HepG2 (cell line): Measurements from ENCODE around the gene ZNF804A. TPM values are rescaled to one million over a fixed set of nuclear protein-coding genes. Genes with fewer than 3 reads are reported as not detected.

Source experiments
- ATAC-seq: fragments of 200-7000 bp; cut with Tn5 transposase; 3 replicates; pipeline ENCODE4 v1.9.1; 2020; ENCODE audit warnings: mild to moderate bottlenecking, moderate library complexity
- BruUV-seq: library from RNA; stranded (reverse); fragments of 400-500 nt; replicated peaks from 2 replicates; lab custom pipeline; 2021; lab: Mats Ljungman, UMichigan
- CTCF ChIA-PET: fragments of 300-600 bp; formaldehyde crosslinking; extraction: SDS; loops from one replicate; lab custom pipeline; 2021; ENCODE audit warnings: low total read pairs, inconsistent platforms, low intra/inter-chr PET ratio; lab: Yijun Ruan, JAX
- POLR2A ChIA-PET: fragments of 350-600 bp; sonication (Branson Sonifier 250); formaldehyde crosslinking; loops from one replicate; lab custom pipeline; 2020; ENCODE audit warnings: antibody characterized with exemption, inconsistent platforms; lab: Yijun Ruan, JAX
- DNase-seq: peaks from one replicate; pipeline ENCODE4 v3.0.0-alpha.2; 2015; ENCODE audit warnings: low spot score
- FAIRE-seq: peaks from 3 replicates; lab custom pipeline; 2011; peaks lifted over from hg19 to GRCh38; lab: Jason Lieb, UNC
- H2AFZ ChIP-seq: one replicate; pipeline ENCODE4 v1.6.1; 2011; ENCODE audit warnings: low read length, inconsistent platforms
- H3K27ac ChIP-seq: fragments of 300-600 bp; 3 replicates; pipeline ENCODE4 v1.8.0; 2011; ENCODE audit warnings: mixed run types, mild to moderate bottlenecking, mixed read lengths, low read length, inconsistent platforms; ENCODE audit not compliant: insufficient read depth; ENCODE audit errors: extremely low read length
- H3K27me3 ChIP-seq, 2 experiments: fragments of 200-600 bp in 1 of 2; 2 replicates in 1 of 2; 3 replicates in 1 of 2; pipeline versions ENCODE4 v1.6.0 to v1.8.0; 2011; ENCODE audit warnings: low read length in 2 of 2, mild to moderate bottlenecking in 2 of 2, moderate library complexity in 2 of 2, inconsistent platforms in 1 of 2; ENCODE audit not compliant: insufficient read depth in 2 of 2, control insufficient read depth in 1 of 2
- H3K36me3 ChIP-seq, 2 experiments: fragments of 200-600 bp in 1 of 2; replicated peaks in 1 of 2; 2 replicates in 1 of 2; 3 replicates in 1 of 2; pipeline versions ENCODE4 v1.5.1 to v1.8.0; 2011; ENCODE audit warnings: low read length in 2 of 2, inconsistent platforms in 1 of 2; ENCODE audit not compliant: insufficient read depth in 2 of 2, control insufficient read depth in 1 of 2
- H3K4me1 ChIP-seq: 2 replicates; pipeline ENCODE4 v1.5.1; 2012; ENCODE audit warnings: low read length, inconsistent platforms; ENCODE audit not compliant: insufficient read depth
- H3K4me2 ChIP-seq: 2 replicates; pipeline ENCODE4 v1.6.0; 2011; ENCODE audit warnings: low read depth, low read length, inconsistent platforms
- H3K4me3 ChIP-seq, 3 experiments: fragments of 200-600 bp in 1 of 3; sonication (generic), shearing (Covaris generic) in 1 of 3; replicated peaks in 1 of 3; 2 replicates each; pipeline ENCODE4 v1.5.1; 2011 to 2016; ENCODE audit warnings: low read length in 3 of 3, inconsistent platforms in 2 of 3, low read depth in 2 of 3, mild to moderate bottlenecking in 2 of 3, control low read depth in 1 of 3, mixed read lengths in 1 of 3; ENCODE audit not compliant: insufficient read depth in 1 of 3
- H3K79me2 ChIP-seq: one replicate; pipeline ENCODE4 v1.6.1; 2011; ENCODE audit warnings: low read length, inconsistent platforms; ENCODE audit not compliant: insufficient read depth
- H3K9ac ChIP-seq: 2 replicates; pipeline ENCODE4 v1.6.0; 2011; ENCODE audit warnings: mild to moderate bottlenecking, low read depth, low read length, inconsistent platforms; ENCODE audit not compliant: insufficient read depth
- H3K9me3 ChIP-seq: 2 replicates; pipeline ENCODE4 v1.5.1; 2012; ENCODE audit warnings: mild to moderate bottlenecking, low read length
- H4K20me1 ChIP-seq: 2 replicates; pipeline ENCODE4 v1.6.0; 2011; ENCODE audit warnings: inconsistent platforms, mild to moderate bottlenecking, low read length, moderate library complexity; ENCODE audit not compliant: insufficient read depth
- ATF7 ChIP-seq, 2 experiments: fragments of 450-650 bp in 1 of 2; sonication (generic) in 1 of 2; formaldehyde crosslinking in 1 of 2; IDR thresholded peaks; 2 replicates each; pipeline versions ENCODE4 v1.4.0 to v1.6.1; 2016 to 2020; ENCODE audit warnings: antibody characterized with exemption in 1 of 2, mild to moderate bottlenecking in 1 of 2, missing genetic modification reagents in 1 of 2
- HDAC6 ChIP-seq: fragments of 200-600 bp; sonication (generic); IDR thresholded peaks from 2 replicates; pipeline ENCODE4 v1.7.0; 2017; ENCODE audit warnings: mild to moderate bottlenecking, antibody characterized with exemption, low read length, low read depth
- MTF1 ChIP-seq: sonication (generic); formaldehyde crosslinking; IDR thresholded peaks from 2 replicates; pipeline ENCODE4 v1.5.0; 2020; ENCODE audit warnings: missing genetic modification reagents
- SMYD3 ChIP-seq: sonication (generic); formaldehyde crosslinking; IDR thresholded peaks from 2 replicates; pipeline ENCODE4 v1.8.1; 2023; ENCODE audit warnings: mild to moderate bottlenecking, missing genetic modification reagents
- ZNF101 ChIP-seq: sonication (generic); formaldehyde crosslinking; IDR thresholded peaks from 2 replicates; pipeline ENCODE4 v1.4.0; 2020; ENCODE audit warnings: mild to moderate bottlenecking, low read depth, missing genetic modification reagents, borderline replicate concordance
- ZNF382 ChIP-seq: sonication (generic); formaldehyde crosslinking; IDR thresholded peaks from 2 replicates; pipeline ENCODE4 v1.5.0; 2020; ENCODE audit warnings: missing genetic modification reagents, mild to moderate bottlenecking, borderline replicate concordance
- ZNF451 ChIP-seq: sonication (generic); formaldehyde crosslinking; IDR thresholded peaks from 2 replicates; pipeline ENCODE4 v1.5.0; 2020; ENCODE audit warnings: mild to moderate bottlenecking, missing genetic modification reagents
- ZNF737 ChIP-seq: sonication (generic); formaldehyde crosslinking; IDR thresholded peaks from 2 replicates; pipeline ENCODE4 v1.5.0; 2020; ENCODE audit warnings: missing genetic modification reagents, mild to moderate bottlenecking, borderline replicate concordance
- ZNF816 ChIP-seq: sonication (generic); formaldehyde crosslinking; IDR thresholded peaks from 2 replicates; pipeline ENCODE4 v1.8.0; 2022; ENCODE audit warnings: missing genetic modification reagents, mild to moderate bottlenecking, borderline replicate concordance
- WGBS: methylation state at CpG from one replicate; pipeline ENCODE4 v1.1.6; 2017; ENCODE audit warnings: low lambda C conversion rate; 5-methylcytosine and 5-hydroxymethylcytosine counted together
- in situ Hi-C: cut with HindIII; loops from 2 replicates; pipeline ENCODE4 v1.10.0; 2017; ENCODE audit warnings: low pct_unique_long_range_greater_than_20kb; ENCODE audit not compliant: extremely low pct_ligation_motif_present
- intact Hi-C: fragments of 100-400 bp; cut with micrococcal nuclease; formaldehyde crosslinking; loops from one replicate; pipeline ENCODE4 v1.10.0; 2022; ENCODE audit not compliant: unreplicated experiment
- polyA plus RNA-seq, 8 experiments: library from polyadenylated mRNA; depleted of rRNA in 3 of 8; stranded (reverse) in 7 of 8; unstranded in 1 of 8; fragments of >200 nt; fragmentation: Illumina TruSeq in 4 of 8; extraction: Trizol in 4 of 8; gene quantifications; 2 replicates each; pipeline versions ENCODE4 v1.2.1 to v1.2.3, GENCODE V29; 2011 to 2016; ENCODE audit warnings: low read depth in 4 of 8, missing spikeins in 1 of 8, mixed read lengths in 1 of 8; ENCODE audit not compliant: insufficient read depth in 1 of 8
- total RNA-seq, 5 experiments: library from RNA; depleted of rRNA; stranded (reverse); fragments of >200 nt; fragmentation: Illumina TruSeq; extraction: Trizol; gene quantifications; 2 replicates each; pipeline ENCODE4 v1.2.3, GENCODE V29; 2016; ENCODE audit warnings: low read depth in 1 of 5
- TF ChIP-seq, protein P1 (sequence below): IDR thresholded peaks from 2 replicates; pipeline ENCODE4 v1.6.1; 2012; ENCODE audit warnings: low read length, improper control_type of control experiment
- TF ChIP-seq, protein P2 (sequence below): IDR thresholded peaks from 2 replicates; pipeline ENCODE4 v1.6.1; 2016; ENCODE audit warnings: missing biosample characterization, missing genetic modification reagents, low read depth
- TF ChIP-seq, protein P3 (sequence below): sonication (generic); formaldehyde crosslinking; conservative IDR thresholded peaks from 2 replicates; pipeline ENCODE4 v1.8.0; 2022; ENCODE audit warnings: missing genetic modification reagents
- TF ChIP-seq, protein P4 (sequence below): sonication (generic); formaldehyde crosslinking; IDR thresholded peaks from 2 replicates; pipeline ENCODE4 v1.4.0; 2020; ENCODE audit warnings: missing genetic modification reagents

ZNF804A gene
- total and polyA plus RNA-seq, 2 of the 13 experiments (the other 11 are each of a cell fraction or from before 2014, with no cell fraction given): 0.07 to 0.09 TPM

DNA sequence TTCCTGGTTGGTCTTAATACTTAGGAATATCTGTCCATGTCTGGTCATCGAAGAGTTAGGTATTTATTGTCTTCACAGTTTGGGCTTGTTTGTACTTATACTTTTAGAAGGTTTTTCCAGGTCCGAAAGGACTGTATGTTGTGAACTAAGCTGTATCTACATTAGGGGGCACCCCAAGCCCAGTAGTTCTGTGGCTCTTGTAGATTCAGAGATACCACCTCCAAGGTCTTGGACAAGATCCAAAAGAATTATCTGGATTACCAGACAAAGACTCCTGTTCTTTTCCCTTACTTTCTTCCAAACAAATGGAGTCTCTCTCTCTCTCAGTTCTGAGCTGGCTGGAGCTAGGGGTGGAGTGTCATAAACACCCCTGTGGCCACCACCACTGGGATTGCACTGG, 328.7 kb downstream of the ZNF804A start:
- Histone ChIP-seq H2AFZ (no peak overlapping the region), H3K79me2 (no peaks in the 10 kb centered on the region), H3K4me1 (no peaks in the 10 kb centered on the region), H3K36me3 (no peaks in the 10 kb centered on the region), H4K20me1 (no peaks in the 10 kb centered on the region), H3K9ac (no peak overlapping the region), H3K4me3 (no peak overlapping the region), H3K27me3 (no peaks in the 10 kb centered on the region), H3K27ac (no peak overlapping the region), H3K4me2 (no peak overlapping the region), H3K9me3 (peaks cover 77% of the 10 kb centered on the region)
- in situ Hi-C loops (no loop called here), intact Hi-C loops (no loop called here)
- ATAC-seq (no peak), DNase-seq (no peak), FAIRE-seq (no peak)
- CTCF ChIA-PET: no interaction called here
- POLR2A ChIA-PET: no interaction called here
- BruUV-seq: no TSS peak
- TF ChIP-seq ZNF737 (CRISPR knock-in tag) (no peak), ATF7 (IDR thresholded peaks at IDR 0.05) (no peak), ATF7 (CRISPR knock-in tag; IDR thresholded peaks at IDR 0.05) (no peak), ZNF451 (CRISPR knock-in tag) (no peak), ZNF816 (no peak), MTF1 (CRISPR knock-in tag) (no peak), HDAC6 (no peak), ZNF101 (CRISPR knock-in tag) (no peak), SMYD3 (CRISPR knock-in tag) (no peak), ZNF382 (no peak)
- TF ChIP-seq, protein P1, sequence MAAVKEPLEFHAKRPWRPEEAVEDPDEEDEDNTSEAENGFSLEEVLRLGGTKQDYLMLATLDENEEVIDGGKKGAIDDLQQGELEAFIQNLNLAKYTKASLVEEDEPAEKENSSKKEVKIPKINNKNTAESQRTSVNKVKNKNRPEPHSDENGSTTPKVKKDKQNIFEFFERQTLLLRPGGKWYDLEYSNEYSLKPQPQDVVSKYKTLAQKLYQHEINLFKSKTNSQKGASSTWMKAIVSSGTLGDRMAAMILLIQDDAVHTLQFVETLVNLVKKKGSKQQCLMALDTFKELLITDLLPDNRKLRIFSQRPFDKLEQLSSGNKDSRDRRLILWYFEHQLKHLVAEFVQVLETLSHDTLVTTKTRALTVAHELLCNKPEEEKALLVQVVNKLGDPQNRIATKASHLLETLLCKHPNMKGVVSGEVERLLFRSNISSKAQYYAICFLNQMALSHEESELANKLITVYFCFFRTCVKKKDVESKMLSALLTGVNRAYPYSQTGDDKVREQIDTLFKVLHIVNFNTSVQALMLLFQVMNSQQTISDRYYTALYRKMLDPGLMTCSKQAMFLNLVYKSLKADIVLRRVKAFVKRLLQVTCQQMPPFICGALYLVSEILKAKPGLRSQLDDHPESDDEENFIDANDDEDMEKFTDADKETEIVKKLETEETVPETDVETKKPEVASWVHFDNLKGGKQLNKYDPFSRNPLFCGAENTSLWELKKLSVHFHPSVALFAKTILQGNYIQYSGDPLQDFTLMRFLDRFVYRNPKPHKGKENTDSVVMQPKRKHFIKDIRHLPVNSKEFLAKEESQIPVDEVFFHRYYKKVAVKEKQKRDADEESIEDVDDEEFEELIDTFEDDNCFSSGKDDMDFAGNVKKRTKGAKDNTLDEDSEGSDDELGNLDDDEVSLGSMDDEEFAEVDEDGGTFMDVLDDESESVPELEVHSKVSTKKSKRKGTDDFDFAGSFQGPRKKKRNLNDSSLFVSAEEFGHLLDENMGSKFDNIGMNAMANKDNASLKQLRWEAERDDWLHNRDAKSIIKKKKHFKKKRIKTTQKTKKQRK: no peak
- TF ChIP-seq, protein P2, sequence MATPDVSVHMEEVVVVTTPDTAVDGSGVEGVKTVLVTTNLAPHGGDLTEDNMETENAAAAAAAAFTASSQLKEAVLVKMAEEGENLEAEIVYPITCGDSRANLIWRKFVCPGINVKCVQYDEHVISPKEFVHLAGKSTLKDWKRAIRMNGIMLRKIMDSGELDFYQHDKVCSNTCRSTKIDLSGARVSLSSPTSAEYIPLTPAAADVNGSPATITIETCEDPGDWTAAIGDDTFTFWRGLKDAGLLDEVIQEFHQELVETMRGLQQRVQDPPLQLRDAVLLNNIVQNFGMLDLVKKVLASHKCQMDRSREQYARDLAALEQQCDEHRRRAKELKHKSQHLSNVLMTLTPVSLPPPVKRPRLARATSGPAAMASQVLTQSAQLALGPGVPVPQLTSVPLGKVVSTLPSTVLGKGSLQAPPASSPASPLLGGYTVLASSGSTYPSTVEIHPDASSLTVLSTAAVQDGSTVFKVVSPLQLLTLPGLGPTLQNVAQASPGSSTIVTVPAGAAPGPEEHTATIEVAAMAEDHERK (CRISPR knock-in tag): no peak
- TF ChIP-seq, protein P3, sequence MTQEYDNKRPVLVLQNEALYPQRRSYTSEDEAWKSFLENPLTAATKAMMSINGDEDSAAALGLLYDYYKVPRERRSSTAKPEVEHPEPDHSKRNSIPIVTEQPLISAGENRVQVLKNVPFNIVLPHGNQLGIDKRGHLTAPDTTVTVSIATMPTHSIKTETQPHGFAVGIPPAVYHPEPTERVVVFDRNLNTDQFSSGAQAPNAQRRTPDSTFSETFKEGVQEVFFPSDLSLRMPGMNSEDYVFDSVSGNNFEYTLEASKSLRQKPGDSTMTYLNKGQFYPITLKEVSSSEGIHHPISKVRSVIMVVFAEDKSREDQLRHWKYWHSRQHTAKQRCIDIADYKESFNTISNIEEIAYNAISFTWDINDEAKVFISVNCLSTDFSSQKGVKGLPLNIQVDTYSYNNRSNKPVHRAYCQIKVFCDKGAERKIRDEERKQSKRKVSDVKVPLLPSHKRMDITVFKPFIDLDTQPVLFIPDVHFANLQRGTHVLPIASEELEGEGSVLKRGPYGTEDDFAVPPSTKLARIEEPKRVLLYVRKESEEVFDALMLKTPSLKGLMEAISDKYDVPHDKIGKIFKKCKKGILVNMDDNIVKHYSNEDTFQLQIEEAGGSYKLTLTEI (CRISPR knock-in tag): no peak
- TF ChIP-seq, protein P4, sequence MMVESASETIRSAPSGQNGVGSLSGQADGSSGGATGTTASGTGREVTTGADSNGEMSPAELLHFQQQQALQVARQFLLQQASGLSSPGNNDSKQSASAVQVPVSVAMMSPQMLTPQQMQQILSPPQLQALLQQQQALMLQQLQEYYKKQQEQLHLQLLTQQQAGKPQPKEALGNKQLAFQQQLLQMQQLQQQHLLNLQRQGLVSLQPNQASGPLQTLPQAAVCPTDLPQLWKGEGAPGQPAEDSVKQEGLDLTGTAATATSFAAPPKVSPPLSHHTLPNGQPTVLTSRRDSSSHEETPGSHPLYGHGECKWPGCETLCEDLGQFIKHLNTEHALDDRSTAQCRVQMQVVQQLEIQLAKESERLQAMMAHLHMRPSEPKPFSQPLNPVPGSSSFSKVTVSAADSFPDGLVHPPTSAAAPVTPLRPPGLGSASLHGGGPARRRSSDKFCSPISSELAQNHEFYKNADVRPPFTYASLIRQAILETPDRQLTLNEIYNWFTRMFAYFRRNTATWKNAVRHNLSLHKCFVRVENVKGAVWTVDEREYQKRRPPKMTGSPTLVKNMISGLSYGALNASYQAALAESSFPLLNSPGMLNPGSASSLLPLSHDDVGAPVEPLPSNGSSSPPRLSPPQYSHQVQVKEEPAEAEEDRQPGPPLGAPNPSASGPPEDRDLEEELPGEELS (CRISPR knock-in tag): no peak
- 13% methylated on average over 2 of the region's 2 CpGs for WGBS
